HG03095 (cell line): ENCODE data around the gene BLOC1S5.

Experiments
- ATAC-seq: cut with Tn5 transposase; IDR thresholded peaks from one replicate; pipeline ENCODE4 v1.9.1; 2021; ENCODE audit warnings: moderate library complexity; ENCODE audit not compliant: unreplicated experiment

Gene BLOC1S5

DNA sequence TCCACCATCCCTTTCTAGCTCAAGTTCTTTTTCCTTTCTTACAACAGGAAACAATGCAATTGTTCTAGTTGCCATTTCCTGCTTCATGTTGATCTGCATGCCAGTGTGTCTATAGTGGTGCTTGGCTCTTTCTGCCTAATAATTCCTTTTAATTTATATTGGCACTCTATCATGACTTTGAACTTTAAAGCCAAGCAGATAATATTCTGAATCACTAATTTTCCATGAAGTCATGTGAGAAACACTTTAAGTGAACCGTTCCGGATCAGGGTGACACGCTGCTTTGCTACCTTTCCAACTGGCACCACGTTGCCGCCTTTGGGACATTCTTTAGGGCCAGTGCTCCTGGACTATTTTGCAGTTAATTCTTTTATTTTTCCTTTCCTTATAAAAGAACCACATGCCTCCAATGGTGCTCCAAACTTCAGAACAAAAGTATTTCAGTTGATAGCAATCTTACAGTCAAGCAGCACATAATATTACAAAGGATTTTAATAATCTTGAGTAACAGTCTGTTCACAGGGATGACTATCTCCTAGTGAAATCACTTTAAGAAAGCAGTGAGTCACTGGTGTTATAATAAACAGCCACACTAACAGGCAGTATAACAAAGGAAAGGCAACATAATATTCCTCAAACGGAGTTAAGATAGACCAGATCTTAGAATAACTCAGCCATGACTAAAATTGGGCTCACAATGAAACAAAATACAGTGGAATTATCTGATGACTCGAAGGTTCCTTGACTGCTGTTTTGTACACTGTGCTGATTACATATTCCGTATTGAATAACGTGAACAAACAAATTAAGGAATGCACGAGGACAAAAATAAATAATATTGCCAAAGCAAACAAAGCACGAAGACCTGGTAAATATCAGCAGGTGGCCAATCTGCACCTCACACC is 19.0 kb upstream of the BLOC1S5 start:
- ATAC-seq = no peak

DNA sequence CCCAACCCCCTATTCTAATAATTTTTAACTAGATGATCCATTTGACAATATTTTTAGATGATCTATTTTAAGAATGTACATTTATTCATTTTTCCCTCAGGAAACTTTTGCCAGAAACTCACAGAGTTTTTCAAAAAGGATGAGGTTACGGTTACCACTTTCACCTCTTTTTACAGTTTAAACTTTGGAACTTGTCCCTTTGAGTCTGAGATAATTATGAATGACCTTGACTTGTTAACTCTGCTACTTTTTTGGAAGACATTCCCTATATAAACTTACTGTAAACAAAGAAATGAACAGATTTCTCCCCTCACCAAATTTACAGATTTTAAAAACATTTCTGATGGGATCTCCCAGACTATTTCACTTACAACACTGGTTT is 18.4 kb upstream of the BLOC1S5 start:
- no peak for ATAC-seq

DNA sequence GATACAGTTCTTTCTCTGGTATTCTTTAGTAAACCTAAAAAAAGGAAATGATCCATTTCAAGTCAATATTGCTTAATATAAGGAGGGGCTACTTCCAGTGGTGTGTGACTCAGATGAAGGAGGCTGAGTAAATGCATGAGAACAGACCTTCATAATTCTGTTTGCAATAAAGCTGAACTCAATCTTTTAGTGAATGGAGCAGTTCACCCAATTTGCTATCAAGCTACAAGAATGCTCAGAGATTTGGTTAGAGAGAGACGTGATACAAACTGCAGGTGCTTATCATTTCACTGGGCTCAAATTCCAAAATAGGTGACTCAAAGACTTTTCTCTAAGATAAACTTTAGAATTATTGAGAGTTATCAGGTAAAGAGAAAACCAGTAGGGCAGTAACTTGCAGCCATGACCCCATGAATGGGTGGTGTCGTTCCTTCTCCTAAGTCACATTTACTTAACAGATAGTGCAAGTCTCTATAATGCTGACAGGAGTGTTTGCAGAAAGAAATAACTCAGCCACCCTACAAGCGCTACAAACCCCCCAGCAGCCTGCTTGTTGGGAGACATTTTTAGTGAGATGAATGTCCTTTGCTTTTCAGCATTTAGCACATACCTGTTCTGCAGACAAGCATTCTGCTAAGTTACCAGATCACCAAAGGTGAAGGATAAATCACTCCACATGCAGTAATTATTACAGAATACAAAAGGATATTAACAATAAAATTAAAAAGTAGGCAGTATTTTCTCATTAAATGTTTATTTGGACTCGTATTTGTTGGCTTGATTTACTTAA is 16.4 kb upstream of the BLOC1S5 start:
- no peak for ATAC-seq

DNA sequence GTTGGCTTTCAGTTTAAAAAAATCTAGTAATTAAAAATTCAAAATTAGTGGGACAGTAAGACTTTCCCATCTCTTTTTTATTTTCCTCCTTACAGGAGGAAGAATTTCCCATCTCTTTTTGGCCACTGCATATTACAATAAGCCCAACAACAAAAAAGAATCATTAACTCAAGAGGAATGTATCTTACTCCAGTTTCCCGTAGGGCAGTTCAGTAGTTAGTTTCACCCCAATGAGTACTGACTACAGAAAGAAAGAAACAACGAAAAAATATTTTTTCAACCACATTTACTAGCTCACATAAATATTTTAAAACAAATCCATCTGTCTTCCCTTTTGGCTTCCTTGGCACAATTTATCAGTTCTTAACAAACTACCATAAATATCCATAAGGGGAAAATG is 14.9 kb upstream of the BLOC1S5 start:
- ATAC-seq = no peak

DNA sequence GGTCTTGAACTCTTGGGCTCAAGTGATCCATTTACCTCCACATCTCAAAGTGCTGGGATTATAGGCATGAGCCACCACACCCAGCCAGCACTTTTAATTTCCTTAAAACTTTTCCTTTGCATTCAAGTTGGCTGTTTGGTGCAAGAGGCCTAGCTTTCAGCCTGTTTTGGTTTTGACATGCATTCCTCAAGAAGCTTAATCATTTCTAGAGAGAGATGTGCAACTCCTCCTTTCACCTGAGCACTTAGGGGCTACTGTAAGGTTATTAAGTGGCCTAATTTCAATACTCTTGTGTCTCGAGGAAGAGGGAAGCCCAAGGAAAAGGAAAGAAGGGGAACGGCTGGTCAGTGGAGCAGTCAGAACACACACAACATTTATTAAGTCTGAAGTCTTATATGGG is 13.8 kb upstream of the BLOC1S5 start:
- ATAC-seq = no peak

DNA sequence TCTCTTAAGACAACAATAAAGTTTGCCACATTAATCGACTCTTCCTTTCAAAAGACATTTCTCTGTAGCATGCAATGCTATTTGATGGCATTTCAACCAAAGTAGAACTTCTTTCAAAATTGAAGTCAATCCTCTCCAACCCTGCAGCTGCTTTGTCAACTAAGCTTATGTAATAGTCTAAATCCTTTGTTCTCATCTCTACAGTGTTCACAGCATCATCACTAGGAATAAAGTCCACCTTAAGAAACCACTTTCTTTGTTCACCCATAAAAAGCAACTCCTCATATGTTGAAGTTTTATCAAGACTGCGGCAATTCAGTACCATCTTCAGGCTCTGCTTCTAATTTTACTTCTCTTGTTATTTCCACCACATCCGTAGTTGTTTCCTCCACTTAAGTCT is 11.5 kb upstream of the BLOC1S5 start:
- no peak for ATAC-seq

DNA sequence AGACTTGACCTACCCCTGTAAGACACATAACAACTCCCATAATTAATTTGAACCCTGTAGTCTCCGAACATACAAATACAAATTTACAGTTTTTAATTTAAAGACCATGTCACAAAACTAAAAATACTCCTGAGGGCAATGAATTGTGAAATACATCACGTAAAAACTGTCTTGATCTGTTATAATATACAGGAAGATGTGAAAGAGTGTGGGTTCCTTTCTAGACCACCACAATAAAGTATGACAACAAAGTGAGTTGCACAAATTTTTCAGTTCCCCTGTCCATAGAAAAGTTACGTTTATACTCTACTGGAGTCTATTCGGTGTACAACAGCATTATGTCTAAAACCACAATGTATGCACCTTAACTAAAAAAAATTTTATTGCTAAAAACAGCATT is 11.0 kb upstream of the BLOC1S5 start:
- no peak for ATAC-seq

DNA sequence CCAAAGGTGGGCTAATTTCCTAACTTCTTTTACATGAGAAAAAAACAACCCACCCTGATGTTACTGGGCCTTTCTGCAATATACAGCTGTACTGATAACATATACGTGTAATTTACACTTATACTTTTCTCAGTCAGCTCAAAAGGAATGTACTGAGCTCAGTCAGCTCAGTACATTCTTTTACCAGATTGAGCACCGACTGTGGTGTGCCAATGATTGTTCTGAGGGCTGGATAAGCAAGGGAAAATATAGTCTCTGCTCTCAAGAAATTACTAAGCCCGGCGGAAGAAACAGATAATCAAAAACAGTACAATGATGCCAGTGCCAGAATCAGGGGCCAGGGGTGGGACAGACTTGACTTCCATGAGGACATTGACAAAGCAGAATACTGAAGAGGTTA is 10.0 kb upstream of the BLOC1S5 start:
- ATAC-seq = no peak

DNA sequence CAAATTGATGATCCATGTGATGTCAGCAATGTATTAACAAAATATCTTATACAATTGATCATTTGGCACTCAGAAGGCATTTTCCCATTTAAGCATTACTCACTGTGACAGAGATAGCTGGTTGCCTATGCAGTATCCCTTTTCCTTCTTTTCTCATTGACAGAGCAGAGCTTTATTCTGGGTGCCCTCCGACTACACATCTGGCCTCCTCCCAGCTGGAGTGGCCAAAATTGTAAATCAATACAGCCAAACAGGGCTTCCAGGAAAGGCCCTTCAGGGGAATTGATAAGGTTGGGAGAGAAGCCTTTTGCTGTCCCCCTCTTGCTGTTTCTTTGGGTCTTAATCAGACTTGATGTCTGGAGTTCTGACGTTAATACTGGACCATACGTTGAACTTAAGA is 9.6 kb upstream of the BLOC1S5 start:
- no peak for ATAC-seq

DNA sequence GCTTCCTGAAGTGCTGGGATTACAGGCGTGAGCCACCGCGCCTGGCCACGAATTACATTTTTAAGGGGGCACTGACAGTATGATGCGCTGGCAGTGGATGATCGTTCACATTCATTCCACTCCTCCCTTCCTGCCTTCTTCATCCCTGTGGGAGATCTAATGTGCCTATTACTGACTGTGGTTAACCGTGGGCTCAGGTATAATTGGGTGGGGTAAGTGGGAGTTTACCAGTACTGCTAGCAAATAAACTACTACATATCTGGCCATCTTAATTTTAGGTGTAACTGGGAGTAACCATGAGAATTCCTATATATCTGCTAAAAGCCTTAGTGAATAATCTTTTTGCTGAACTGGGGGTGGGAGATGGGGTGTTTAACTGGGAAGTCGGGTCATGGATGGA is 6.5 kb upstream of the BLOC1S5 start:
- ATAC-seq = no peak

DNA sequence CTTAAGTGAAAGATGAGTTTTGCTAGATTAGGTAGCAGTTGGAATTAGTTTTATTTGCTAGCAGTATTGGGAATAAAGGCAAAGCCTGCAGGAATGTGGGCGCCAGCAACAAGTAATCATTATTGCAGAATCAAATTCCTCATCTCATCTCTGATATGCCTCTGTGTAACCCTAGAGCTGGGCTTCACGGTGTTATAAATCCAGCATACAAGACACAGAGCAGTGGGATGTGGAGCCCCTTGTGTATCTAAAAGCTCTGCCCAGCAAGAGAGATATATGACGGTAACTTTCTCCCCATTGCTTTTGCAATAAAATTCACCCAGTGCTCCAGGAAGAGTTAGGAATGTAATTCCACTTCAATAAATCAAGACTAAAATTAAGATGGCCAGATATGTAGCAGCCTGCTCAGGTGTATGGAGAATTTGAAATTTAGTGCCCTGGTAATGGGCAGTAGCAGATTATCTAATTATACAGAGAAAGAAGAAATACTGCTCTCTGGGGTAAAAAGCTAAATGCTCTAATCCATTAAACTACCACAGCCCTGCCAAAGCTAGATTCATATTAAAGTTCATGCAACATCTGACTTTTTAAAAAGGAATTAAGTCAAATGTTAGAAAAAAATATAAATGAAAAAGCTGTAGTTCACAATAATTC is 5.6 kb upstream of the BLOC1S5 start:
- no peak for ATAC-seq

DNA sequence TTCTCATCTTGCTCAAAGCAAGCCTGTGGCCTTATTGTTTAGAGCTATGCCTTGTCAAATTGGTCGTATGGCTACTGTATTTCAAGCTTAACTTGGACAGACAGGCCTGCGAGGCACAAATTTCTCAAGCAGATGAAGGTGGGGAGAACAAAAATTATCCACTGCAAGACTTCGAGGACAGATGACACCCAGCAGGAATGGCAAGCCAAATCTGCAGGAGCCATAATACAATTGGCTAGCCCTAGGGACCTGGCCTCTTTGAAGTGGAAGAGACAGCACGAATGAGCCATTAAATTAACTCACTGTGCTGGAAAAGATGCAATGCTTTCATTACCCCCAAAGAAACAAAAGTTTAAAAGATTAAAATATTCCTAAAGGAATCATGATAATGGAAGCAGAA is 5.0 kb upstream of the BLOC1S5 start:
- ATAC-seq = no peak

DNA sequence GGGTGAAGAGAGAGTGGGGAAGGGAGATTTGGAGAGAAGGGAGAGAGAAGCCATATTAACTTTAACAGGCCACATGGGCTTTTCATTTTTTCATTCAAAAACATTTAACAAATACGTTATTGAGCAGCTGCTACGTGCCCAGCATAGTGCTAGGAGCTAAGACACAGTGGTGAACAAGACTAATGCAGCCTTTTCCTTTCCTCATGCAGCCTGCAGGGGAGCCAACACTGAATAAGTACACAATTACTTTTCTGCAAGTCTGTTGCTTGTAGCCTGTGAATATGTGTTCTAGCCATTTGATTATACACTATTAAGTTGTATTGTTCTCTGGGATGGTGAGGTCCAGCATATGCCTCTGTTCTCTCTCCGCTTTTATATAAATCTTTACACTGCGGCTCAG is 1.9 kb upstream of the BLOC1S5 start:
- ATAC-seq = no peak

DNA sequence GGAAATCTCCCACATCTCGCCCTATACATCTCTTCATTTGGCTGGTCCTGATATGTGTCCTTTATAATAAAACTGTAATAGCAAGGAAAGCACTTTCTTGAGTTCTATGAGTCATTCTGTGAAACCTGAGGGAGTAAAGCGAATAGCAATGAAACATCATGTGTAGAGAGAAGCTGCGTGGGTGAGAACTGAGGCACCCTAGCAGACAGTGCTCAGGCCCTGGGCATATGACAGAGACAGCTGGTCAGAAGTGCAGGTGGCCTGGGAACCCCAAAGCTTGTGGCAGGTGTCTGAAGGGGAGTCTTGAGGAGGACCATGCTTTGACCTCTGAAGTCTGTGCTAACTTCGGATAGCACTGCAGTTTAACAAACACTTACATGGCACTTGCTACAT is 1.3 kb upstream of the BLOC1S5 start:
- peak; percentile 48 for ATAC-seq

DNA sequence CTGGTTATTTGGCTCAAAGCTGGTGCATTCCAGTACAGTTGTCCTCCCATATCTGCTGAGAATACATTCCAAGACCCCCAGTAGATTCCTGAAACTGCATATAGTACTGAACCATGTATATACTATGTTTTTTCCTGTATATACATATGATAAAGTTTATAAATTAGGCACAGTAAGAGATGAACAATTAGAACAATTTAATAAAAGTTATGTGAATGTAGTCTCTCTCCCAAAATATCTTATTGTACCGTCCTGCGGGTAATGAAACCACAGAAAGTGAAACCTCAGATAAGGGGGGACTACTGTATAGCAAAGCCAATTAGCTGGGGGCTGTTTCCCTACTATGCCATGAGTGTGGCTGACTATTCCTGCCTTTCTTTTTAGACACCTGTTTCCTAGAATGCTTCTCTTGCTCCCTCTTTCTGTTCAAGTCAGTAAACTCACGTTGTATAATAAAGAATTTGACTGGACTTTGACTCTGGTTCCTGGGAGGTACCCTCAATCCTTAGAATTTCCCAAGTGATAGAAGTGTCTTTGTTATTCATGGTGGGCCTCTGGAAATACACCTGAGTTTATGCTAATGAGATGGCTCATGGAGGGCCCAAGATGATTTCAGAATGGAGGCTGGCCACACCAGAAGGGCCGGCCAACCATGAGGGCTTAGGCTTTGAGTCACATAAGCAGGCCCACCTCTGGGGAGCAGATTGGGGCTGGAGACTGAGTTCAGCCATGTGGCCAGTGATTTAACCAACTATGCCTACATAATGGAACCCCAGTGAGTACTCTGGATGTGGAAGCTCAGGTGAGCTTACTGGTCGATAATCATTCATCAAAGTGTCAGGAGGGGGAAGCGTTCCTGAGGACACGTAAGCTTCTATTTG is 689 bp upstream of the BLOC1S5 start:
- ATAC-seq = no peak

DNA sequence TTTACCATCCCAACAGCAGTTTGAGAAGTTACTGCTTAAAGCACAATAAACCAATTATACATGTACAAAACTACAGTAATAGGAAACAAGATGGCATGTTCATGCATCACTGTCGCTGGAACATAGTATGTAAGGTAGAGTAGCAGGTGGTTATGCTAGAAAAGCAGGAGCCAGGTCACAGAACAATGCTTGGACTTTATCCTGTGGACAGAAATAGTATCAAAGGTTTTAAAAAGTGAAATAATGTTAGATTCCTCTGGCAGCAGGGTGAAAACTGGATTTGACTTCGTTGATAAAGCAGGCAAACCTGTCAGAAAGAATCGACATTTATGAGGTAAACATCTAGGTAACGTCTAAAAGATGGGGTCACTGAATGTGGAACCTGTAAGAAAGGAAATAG is 2.5 kb downstream of the BLOC1S5 start:
- ATAC-seq = no peak

DNA sequence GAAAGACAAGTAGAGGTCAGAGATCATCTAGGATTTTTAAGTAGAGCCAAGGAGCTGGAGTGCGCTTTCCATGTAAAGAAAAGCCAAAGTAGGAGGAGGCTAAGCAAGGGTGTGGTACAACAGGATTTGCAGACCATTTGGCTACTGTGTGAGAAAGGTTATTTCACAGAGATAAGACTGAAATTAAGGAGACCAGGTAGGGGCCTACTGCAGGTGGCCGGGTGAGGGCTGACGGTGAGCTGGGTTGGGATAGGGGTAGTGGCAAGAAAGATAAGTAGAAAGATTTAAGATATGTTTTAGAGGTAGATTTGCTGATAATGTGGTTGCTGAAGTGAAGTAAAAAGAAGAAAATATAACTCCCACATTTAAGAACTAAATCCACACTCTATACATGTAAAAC is 3.8 kb downstream of the BLOC1S5 start:
- ATAC-seq = no peak

DNA sequence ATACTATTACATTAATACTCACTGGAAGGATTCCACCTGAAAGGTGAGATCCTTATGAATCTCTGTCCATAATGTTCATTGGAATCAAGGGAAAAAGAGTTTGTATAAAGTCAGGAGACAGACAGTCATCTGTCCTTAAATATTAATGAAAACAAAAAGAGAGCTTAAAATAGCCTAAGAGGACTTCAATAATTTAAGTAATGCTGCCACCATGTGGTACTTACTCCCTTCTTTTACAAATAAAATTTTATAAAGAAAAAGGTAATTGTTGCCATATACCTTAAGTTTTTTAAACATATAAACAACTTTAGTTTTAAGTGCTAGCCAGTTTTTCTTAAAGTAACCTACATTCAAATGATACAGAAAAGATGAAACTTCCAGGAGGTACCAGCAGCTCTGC is 5.1 kb downstream of the BLOC1S5 start:
- no peak for ATAC-seq

DNA sequence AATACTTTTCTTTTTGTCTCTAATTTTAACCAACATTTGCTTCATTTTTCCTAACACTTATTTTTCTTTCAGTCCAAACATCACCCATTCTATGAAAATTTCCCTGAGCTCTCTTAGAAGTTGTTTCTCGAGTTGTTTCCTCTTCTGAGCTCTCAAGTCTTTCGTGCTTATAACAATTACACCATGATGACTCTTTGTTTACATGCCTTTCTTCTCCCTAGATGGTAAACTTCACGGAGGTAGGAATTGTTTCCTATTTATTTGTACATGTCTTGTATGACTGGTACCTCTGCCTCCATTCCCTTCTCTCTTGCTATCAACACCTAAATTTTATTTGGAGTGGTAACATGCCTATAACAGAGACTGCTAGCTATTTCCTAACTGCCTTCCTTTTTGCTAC is 6.4 kb downstream of the BLOC1S5 start:
- ATAC-seq = no peak

DNA sequence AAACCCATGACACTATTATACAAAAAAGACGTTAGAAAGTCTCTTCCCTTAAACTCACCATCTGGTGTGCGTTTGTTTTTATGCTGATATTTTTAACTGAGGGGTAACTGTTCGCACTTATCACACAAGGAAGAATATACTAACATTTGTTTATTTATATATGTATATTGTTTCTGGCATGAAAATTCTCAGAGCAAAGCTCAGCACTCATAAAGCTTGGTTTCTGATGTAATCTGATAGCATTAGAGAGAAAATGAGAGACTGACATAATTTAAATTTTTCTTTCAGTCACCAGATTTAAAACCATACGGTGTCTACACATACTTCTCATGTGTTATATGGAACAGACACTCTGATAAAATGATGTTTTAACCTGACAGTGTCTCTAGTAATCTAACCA is 6.9 kb downstream of the BLOC1S5 start:
- no peak for ATAC-seq

DNA sequence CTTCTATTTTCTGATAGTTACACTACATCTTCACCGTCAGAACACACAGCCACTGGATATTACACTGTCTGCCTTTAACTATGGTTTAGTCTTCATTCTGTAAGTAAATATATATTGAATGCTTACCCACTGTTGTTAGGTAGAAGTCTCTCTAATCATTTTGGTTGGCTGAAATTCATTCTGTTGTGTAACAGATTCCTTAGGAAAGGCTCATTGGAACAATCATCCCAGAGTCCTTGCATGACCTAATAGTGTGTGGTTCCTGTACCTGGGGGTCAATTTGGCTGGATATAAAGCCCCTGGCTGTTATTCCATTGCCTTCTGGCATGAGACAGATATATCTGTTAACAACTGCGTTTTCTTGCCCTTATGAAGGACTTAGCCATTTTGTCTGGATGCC is 9.9 kb downstream of the BLOC1S5 start:
- no peak for ATAC-seq
